ENCODE measurements around the gene ITPRID1.

Gene ITPRID1

DNA sequence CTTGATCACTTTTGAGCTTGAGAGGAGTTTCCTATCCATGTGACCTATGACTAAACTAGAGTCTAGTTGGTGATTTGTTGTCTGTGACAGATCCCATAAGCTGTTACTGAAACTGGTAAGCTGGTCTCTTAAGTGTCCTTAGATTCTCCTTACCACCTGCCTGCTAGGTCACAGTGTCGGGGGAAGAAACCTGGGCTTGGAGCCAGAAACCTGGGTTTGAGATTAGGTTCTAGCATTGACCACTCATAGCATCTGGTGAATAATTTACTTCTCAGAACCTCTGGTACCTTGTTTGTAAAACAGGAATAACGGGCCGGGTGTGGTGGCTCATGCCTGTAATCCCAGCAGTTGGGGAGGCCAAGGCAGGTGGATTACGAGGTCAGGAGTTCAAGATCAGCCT, 21.8 kb upstream of the ITPRID1 start:
- H3K4me3 ChIP-seq (ENCODE audit: insufficient read length, low read depth), result no peak overlapping the region
- H3K36me3 ChIP-seq (ENCODE audit: insufficient read depth, insufficient read length, low read length), result no peaks in the 10 kb centered on the region
- no peaks in the 10 kb centered on the region for H3K4me1 ChIP-seq (ENCODE audit: insufficient read depth, insufficient read length)
- DNase-seq (ENCODE audit: low read depth, low spot score), result no peak
- no peak overlapping the region for H3K9ac ChIP-seq (ENCODE audit: insufficient read length, low read depth)
- H3K27me3 ChIP-seq (ENCODE audit: insufficient read depth, insufficient read length), result no peaks in the 10 kb centered on the region
- TF ChIP-seq ZNF274 (IDR thresholded peaks at IDR 0.05; ENCODE audit: low read depth, low read length) (no peak), YY1 (IDR thresholded peaks at IDR 0.05; ENCODE audit: insufficient read depth, insufficient read length) (no peak), SUZ12 (IDR thresholded peaks at IDR 0.05; ENCODE audit: extremely low read depth, insufficient read depth, insufficient read length) (no peak)
- peaks cover 28% of the 10 kb centered on the region for H3K9me3 ChIP-seq (ENCODE audit: insufficient read depth, low read length)

DNA sequence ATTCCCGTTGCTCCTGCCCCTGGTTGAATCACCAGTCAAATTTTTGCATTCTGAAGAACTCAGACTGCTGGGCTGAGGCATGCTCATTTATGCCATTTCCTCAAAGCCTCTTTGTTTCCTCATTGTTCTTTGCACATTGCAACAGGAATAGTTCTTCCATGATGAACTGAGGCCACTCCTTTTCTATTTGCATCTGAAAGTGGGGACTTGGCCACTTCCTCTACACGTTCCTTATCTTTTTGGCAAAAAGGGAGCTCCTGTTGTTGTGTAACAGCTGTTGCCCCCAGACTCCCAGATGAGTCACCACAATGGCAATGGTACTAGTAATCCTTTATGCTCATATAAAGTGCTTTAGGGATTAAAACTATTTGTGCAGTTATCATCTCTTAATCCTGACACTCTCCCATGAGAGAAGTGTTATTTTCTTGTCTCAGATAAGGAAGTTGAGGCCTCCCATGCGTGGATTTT, 20.1 kb upstream of the ITPRID1 start:
- no peak for TF ChIP-seq SUZ12 (IDR thresholded peaks at IDR 0.05; ENCODE audit: extremely low read depth, insufficient read depth, insufficient read length)
- TF ChIP-seq ZNF274 (IDR thresholded peaks at IDR 0.05; ENCODE audit: low read depth, low read length), result no peak
- DNase-seq (ENCODE audit: low read depth, low spot score), result peak; percentile 67
- no peaks in the 10 kb centered on the region for H3K36me3 ChIP-seq (ENCODE audit: insufficient read depth, insufficient read length, low read length)

DNA sequence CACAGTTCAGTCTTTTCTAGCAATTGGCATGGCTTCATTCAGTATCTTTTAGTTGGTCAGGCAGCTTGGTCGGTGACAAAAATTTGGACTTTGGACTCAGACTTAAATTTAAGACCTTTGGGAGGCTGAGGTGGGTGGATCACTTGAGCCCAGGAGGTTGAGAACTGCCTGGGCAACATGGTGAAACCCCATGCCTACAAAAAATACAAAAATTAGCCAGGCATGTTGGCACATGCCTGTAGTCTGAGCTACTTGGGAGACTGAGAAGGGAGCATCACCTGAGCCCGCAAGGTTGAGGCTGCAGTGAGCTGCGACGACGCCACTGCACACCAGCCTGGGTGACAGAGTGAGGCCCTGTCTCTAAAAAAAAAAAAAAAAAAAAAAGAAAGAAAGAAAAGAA, 19.5 kb upstream of the ITPRID1 start:
- no peak for DNase-seq (ENCODE audit: low read depth, low spot score)
- no peaks in the 10 kb centered on the region for H3K4me1 ChIP-seq (ENCODE audit: insufficient read depth, insufficient read length)
- no peak overlapping the region for H3K9ac ChIP-seq (ENCODE audit: insufficient read length, low read depth)
- no peaks in the 10 kb centered on the region for H3K27me3 ChIP-seq (ENCODE audit: insufficient read depth, insufficient read length)
- TF ChIP-seq ZNF274 (IDR thresholded peaks at IDR 0.05; ENCODE audit: low read depth, low read length), result no peak
- no peak for TF ChIP-seq SUZ12 (IDR thresholded peaks at IDR 0.05; ENCODE audit: extremely low read depth, insufficient read depth, insufficient read length)
- no peak for TF ChIP-seq YY1 (IDR thresholded peaks at IDR 0.05; ENCODE audit: insufficient read depth, insufficient read length)
- peaks cover 25% of the 10 kb centered on the region for H3K9me3 ChIP-seq (ENCODE audit: insufficient read depth, low read length)
- no peaks in the 10 kb centered on the region for H3K36me3 ChIP-seq (ENCODE audit: insufficient read depth, insufficient read length, low read length)
- H3K4me3 ChIP-seq (ENCODE audit: insufficient read length, low read depth), result no peak overlapping the region

More for the DNA sequence above, 20.1 kb upstream of the ITPRID1 start:
- H3K4me1 ChIP-seq (ENCODE audit: insufficient read depth, insufficient read length), result no peaks in the 10 kb centered on the region
- no peak overlapping the region for H3K4me3 ChIP-seq (ENCODE audit: insufficient read length, low read depth)
- H3K9ac ChIP-seq (ENCODE audit: insufficient read length, low read depth), result no peak overlapping the region
- peaks cover 25% of the 10 kb centered on the region for H3K9me3 ChIP-seq (ENCODE audit: insufficient read depth, low read length)
- H3K27me3 ChIP-seq (ENCODE audit: insufficient read depth, insufficient read length), result no peaks in the 10 kb centered on the region

DNA sequence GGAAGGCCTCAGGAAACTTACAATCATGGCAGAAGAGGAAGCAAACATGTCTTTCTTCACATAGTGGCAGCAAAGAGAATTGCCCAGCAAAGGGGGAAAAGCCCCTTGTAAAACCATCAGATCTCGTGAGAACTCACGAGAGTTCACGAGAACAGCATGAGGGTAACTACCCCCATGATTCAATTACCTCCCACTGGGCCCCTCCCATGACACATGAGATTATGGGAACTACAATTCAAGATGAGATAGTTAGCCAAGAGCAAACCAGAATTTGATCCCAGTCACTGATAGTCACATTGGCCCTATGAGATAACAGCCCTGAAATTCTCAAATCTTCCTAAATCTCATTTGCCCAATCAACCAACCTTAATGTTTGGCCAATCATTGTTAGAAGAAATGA, 18.2 kb upstream of the ITPRID1 start:
- no peaks in the 10 kb centered on the region for H3K27me3 ChIP-seq (ENCODE audit: insufficient read depth, insufficient read length)
- no peaks in the 10 kb centered on the region for H3K36me3 ChIP-seq (ENCODE audit: insufficient read depth, insufficient read length, low read length)
- no peaks in the 10 kb centered on the region for H3K4me1 ChIP-seq (ENCODE audit: insufficient read depth, insufficient read length)
- DNase-seq (ENCODE audit: low read depth, low spot score), result no peak
- no peak overlapping the region for H3K4me3 ChIP-seq (ENCODE audit: insufficient read length, low read depth)
- peaks cover 25% of the 10 kb centered on the region for H3K9me3 ChIP-seq (ENCODE audit: insufficient read depth, low read length)
- H3K9ac ChIP-seq (ENCODE audit: insufficient read length, low read depth), result no peak overlapping the region
- TF ChIP-seq SUZ12 (IDR thresholded peaks at IDR 0.05; ENCODE audit: extremely low read depth, insufficient read depth, insufficient read length) (no peak), ZNF274 (IDR thresholded peaks at IDR 0.05; ENCODE audit: low read depth, low read length) (no peak), YY1 (IDR thresholded peaks at IDR 0.05; ENCODE audit: insufficient read depth, insufficient read length) (no peak)

DNA sequence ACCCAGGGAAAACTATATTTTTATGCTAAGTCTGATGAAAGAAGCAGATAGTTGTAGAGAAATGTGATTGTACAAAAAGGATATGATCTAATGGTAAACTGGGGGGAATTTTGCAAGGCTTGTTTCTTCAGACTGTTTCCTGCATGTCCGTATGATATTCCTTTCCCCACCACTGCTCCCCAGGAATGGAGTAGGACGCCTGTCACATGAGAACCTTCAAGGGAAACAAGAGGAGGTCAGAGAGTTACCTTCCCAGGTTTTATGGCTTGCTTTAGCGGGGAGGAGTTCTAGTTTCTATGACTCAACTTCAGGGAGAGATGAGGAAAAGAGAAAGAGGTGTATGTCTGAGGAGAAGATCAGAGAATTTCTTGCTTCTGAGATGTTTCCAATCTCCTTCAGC, 16.4 kb upstream of the ITPRID1 start:
- DNase-seq (ENCODE audit: low read depth, low spot score), result no peak

DNA sequence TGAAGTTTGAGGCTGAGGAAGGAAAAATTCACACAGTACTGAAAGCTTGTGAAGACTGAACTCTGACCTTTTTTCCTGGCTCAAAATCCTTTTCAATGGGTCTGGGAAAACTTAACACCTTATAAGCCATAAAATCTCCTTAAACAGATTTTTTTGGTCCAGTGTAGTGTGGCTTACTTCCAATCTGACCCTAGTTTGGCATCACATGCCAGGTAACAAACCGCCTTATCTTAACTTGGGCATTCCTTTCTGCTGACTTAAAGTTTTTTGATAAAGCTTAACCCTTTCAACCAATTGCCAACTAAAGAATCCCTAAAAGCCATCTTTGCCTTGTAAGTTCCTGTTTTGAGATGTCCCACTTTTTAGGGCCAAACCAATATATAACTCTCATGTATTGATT, 13.2 kb upstream of the ITPRID1 start:
- DNase-seq (ENCODE audit: low read depth, low spot score), result no peak
- H3K9me3 ChIP-seq (ENCODE audit: insufficient read depth, low read length), result no peaks in the 10 kb centered on the region; the same call in none of the 2 replicates
- H3K27me3 ChIP-seq (ENCODE audit: insufficient read depth, insufficient read length), result no peaks in the 10 kb centered on the region
- TF ChIP-seq ZNF274 (IDR thresholded peaks at IDR 0.05; ENCODE audit: low read depth, low read length) (no peak), SUZ12 (IDR thresholded peaks at IDR 0.05; ENCODE audit: extremely low read depth, insufficient read depth, insufficient read length) (no peak), YY1 (IDR thresholded peaks at IDR 0.05; ENCODE audit: insufficient read depth, insufficient read length) (no peak)
- H3K36me3 ChIP-seq (ENCODE audit: insufficient read depth, insufficient read length, low read length), result no peaks in the 10 kb centered on the region
- H3K4me1 ChIP-seq (ENCODE audit: insufficient read depth, insufficient read length), result no peaks in the 10 kb centered on the region
- H3K4me3 ChIP-seq (ENCODE audit: insufficient read length, low read depth), result no peak overlapping the region
- H3K9ac ChIP-seq (ENCODE audit: insufficient read length, low read depth), result no peak overlapping the region

More for the DNA sequence above, 16.4 kb upstream of the ITPRID1 start:
- Histone ChIP-seq H3K36me3 (ENCODE audit: insufficient read depth, insufficient read length, low read length) (no peaks in the 10 kb centered on the region), H3K4me1 (ENCODE audit: insufficient read depth, insufficient read length) (no peaks in the 10 kb centered on the region), H3K9me3 (ENCODE audit: insufficient read depth, low read length) (peaks cover 25% of the 10 kb centered on the region), H3K9ac (ENCODE audit: insufficient read length, low read depth) (no peak overlapping the region), H3K4me3 (ENCODE audit: insufficient read length, low read depth) (no peak overlapping the region), H3K27me3 (ENCODE audit: insufficient read depth, insufficient read length) (no peaks in the 10 kb centered on the region)
- no peak for TF ChIP-seq ZNF274 (IDR thresholded peaks at IDR 0.05; ENCODE audit: low read depth, low read length)
- TF ChIP-seq SUZ12 (IDR thresholded peaks at IDR 0.05; ENCODE audit: extremely low read depth, insufficient read depth, insufficient read length), result no peak
- no peak for TF ChIP-seq YY1 (IDR thresholded peaks at IDR 0.05; ENCODE audit: insufficient read depth, insufficient read length)

DNA sequence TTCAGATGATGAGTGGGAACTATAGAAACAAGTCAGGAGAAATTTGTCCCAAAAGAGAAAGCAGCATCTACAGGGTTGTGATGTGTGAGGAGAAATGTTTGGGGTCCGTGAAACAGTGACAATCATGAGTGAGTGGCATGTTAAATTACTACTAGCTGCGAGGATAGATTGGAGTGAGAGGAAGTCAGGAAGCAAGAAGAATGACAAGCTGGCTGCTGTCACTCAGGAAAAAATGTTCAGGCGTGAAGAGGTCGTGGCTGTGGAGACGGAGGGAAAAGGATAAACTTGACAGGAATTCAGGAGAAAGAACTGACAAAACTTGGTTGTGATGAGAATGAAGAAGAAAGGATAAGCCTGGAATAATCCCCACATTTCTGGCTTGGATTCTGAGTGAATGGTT, 5.1 kb upstream of the ITPRID1 start:
- no peaks in the 10 kb centered on the region for H3K36me3 ChIP-seq (ENCODE audit: insufficient read depth, insufficient read length, low read length)
- TF ChIP-seq YY1 (IDR thresholded peaks at IDR 0.05; ENCODE audit: insufficient read depth, insufficient read length) (no peak), ZNF274 (IDR thresholded peaks at IDR 0.05; ENCODE audit: low read depth, low read length) (no peak), SUZ12 (IDR thresholded peaks at IDR 0.05; ENCODE audit: extremely low read depth, insufficient read depth, insufficient read length) (no peak)
- no peaks in the 10 kb centered on the region for H3K4me1 ChIP-seq (ENCODE audit: insufficient read depth, insufficient read length)
- H3K4me3 ChIP-seq (ENCODE audit: insufficient read length, low read depth), result no peak overlapping the region
- H3K27me3 ChIP-seq (ENCODE audit: insufficient read depth, insufficient read length), result no peaks in the 10 kb centered on the region
- DNase-seq (ENCODE audit: low read depth, low spot score), result no peak
- H3K9ac ChIP-seq (ENCODE audit: insufficient read length, low read depth), result no peak overlapping the region
- peaks cover 10% of the 10 kb centered on the region; the same call in 1 of the 2 replicates for H3K9me3 ChIP-seq (ENCODE audit: insufficient read depth, low read length)

Measured in NT2/D1 (cell line).